ENCODE results near the gene HINT2. TPM values are rescaled to one million over a fixed set of nuclear protein-coding genes. Genes with fewer than 3 reads are reported as not detected.

HINT2 gene
- polyA plus RNA-seq, 1 donor: 29.7 TPM

GRCh38 chr9:35774907-35775635 lies 39.8 kb downstream of the HINT2 start:
- H3K9me3 ChIP-seq (ENCODE audit: control insufficient read depth, low read depth, low read length): no peaks in the 10 kb centered on the region
- H3K4me3 ChIP-seq (ENCODE audit: low read length): no peak overlapping the region
- H3K36me3 ChIP-seq (ENCODE audit: control insufficient read depth, insufficient read depth, low read length): no peaks in the 10 kb centered on the region
- peak overlapping the region; percentile 44 for H3K27ac ChIP-seq (ENCODE audit: low read length)
- H3K4me1 ChIP-seq (ENCODE audit: control insufficient read depth, insufficient read depth, low read length): peaks cover 28% of the 10 kb centered on the region
- peak in 1 of 2 donors; percentile 38 for DNase-seq
- WGBS (ENCODE audit: insufficient coverage, low lambda C conversion rate): 100% methylated on average over 1 of the region's 7 CpGs
- no peaks in the 10 kb centered on the region for H3K27me3 ChIP-seq (ENCODE audit: control insufficient read depth, insufficient read depth, low read length)

- 53% methylated on average over 2 of the region's 3 CpGs for WGBS (ENCODE audit: insufficient coverage, low lambda C conversion rate)
- peak overlapping the region; percentile 77 for H3K27ac ChIP-seq (ENCODE audit: low read length)
These were observed 42.9 kb downstream of the HINT2 start for GRCh38 chr9:35771943-35772342.

GRCh38 chr9:35771534-35771933 lies 43.3 kb downstream of the HINT2 start:
- H3K27ac ChIP-seq (ENCODE audit: low read length): peak overlapping the region; percentile 77
- H3K4me1 ChIP-seq (ENCODE audit: control insufficient read depth, insufficient read depth, low read length): peaks cover 28% of the 10 kb centered on the region
- WGBS (ENCODE audit: insufficient coverage, low lambda C conversion rate): 23% methylated on average over 1 of the region's 1 CpG
- no peaks in the 10 kb centered on the region for H3K36me3 ChIP-seq (ENCODE audit: control insufficient read depth, insufficient read depth, low read length)
- H3K4me3 ChIP-seq (ENCODE audit: low read length): no peak overlapping the region
- peak; percentile 20 to 59 for DNase-seq
- H3K27me3 ChIP-seq (ENCODE audit: control insufficient read depth, insufficient read depth, low read length): no peaks in the 10 kb centered on the region
- H3K9me3 ChIP-seq (ENCODE audit: control insufficient read depth, low read depth, low read length): no peaks in the 10 kb centered on the region

More at GRCh38 chr9:35771943-35772342, 42.9 kb downstream of the HINT2 start:
- Histone ChIP-seq H3K4me3 (ENCODE audit: low read length) (no peak overlapping the region), H3K36me3 (ENCODE audit: control insufficient read depth, insufficient read depth, low read length) (no peaks in the 10 kb centered on the region), H3K4me1 (ENCODE audit: control insufficient read depth, insufficient read depth, low read length) (peaks cover 28% of the 10 kb centered on the region), H3K9me3 (ENCODE audit: control insufficient read depth, low read depth, low read length) (no peaks in the 10 kb centered on the region), H3K27me3 (ENCODE audit: control insufficient read depth, insufficient read depth, low read length) (no peaks in the 10 kb centered on the region)
- peak; percentile 89 to 92 for DNase-seq

- Histone ChIP-seq H3K4me3 (ENCODE audit: low read length) (no peak overlapping the region), H3K4me1 (ENCODE audit: control insufficient read depth, insufficient read depth, low read length) (peaks cover 28% of the 10 kb centered on the region), H3K27me3 (ENCODE audit: control insufficient read depth, insufficient read depth, low read length) (no peaks in the 10 kb centered on the region), H3K9me3 (ENCODE audit: control insufficient read depth, low read depth, low read length) (no peaks in the 10 kb centered on the region), H3K36me3 (ENCODE audit: control insufficient read depth, insufficient read depth, low read length) (no peaks in the 10 kb centered on the region), H3K27ac (ENCODE audit: low read length) (peak overlapping the region; percentile 77)
- 20% methylated on average over 1 of the region's 4 CpGs for WGBS (ENCODE audit: insufficient coverage, low lambda C conversion rate)
- DNase-seq: no peak
These were observed 43.8 kb downstream of the HINT2 start for GRCh38 chr9:35771075-35771433.

- Histone ChIP-seq H3K27me3 (ENCODE audit: control insufficient read depth, insufficient read depth, low read length) (no peaks in the 10 kb centered on the region), H3K4me1 (ENCODE audit: control insufficient read depth, insufficient read depth, low read length) (peaks cover 23% of the 10 kb centered on the region), H3K36me3 (ENCODE audit: control insufficient read depth, insufficient read depth, low read length) (no peaks in the 10 kb centered on the region), H3K27ac (ENCODE audit: low read length) (no peak overlapping the region), H3K4me3 (ENCODE audit: low read length) (no peak overlapping the region), H3K9me3 (ENCODE audit: control insufficient read depth, low read depth, low read length) (no peaks in the 10 kb centered on the region)
- 100% methylated on average over 1 of the region's 1 CpG for WGBS (ENCODE audit: insufficient coverage, low lambda C conversion rate)
- DNase-seq: no peak
These were observed 45.1 kb downstream of the HINT2 start for GRCh38 chr9:35769763-35770162.

GRCh38 chr9:35767458-35767857 lies 47.4 kb downstream of the HINT2 start:
- H3K9me3 ChIP-seq (ENCODE audit: control insufficient read depth, low read depth, low read length): no peaks in the 10 kb centered on the region
- H3K4me1 ChIP-seq (ENCODE audit: control insufficient read depth, insufficient read depth, low read length): peaks cover 21% of the 10 kb centered on the region
- no CpG with 5 or more reads among the region's 1 CpG for WGBS (ENCODE audit: insufficient coverage, low lambda C conversion rate)
- no peak overlapping the region for H3K27ac ChIP-seq (ENCODE audit: low read length)
- H3K27me3 ChIP-seq (ENCODE audit: control insufficient read depth, insufficient read depth, low read length): no peaks in the 10 kb centered on the region
- DNase-seq: no peak
- H3K4me3 ChIP-seq (ENCODE audit: low read length): no peak overlapping the region
- no peaks in the 10 kb centered on the region for H3K36me3 ChIP-seq (ENCODE audit: control insufficient read depth, insufficient read depth, low read length)

- Histone ChIP-seq H3K36me3 (ENCODE audit: control insufficient read depth, insufficient read depth, low read length) (no peaks in the 10 kb centered on the region), H3K4me3 (ENCODE audit: low read length) (no peak overlapping the region), H3K27ac (ENCODE audit: low read length) (no peak overlapping the region), H3K27me3 (ENCODE audit: control insufficient read depth, insufficient read depth, low read length) (no peaks in the 10 kb centered on the region), H3K4me1 (ENCODE audit: control insufficient read depth, insufficient read depth, low read length) (peaks cover 16% of the 10 kb centered on the region), H3K9me3 (ENCODE audit: control insufficient read depth, low read depth, low read length) (no peaks in the 10 kb centered on the region)
- no CpG with 5 or more reads among the region's 2 CpGs for WGBS (ENCODE audit: insufficient coverage, low lambda C conversion rate)
- no peak for DNase-seq
These were observed 47.8 kb downstream of the HINT2 start for GRCh38 chr9:35766997-35767396.

GRCh38 chr9:35763803-35764202 lies 51.0 kb downstream of the HINT2 start:
- 100% methylated on average over 1 of the region's 1 CpG for WGBS (ENCODE audit: insufficient coverage, low lambda C conversion rate)
- Histone ChIP-seq H3K4me3 (ENCODE audit: low read length) (no peak overlapping the region), H3K36me3 (ENCODE audit: control insufficient read depth, insufficient read depth, low read length) (no peaks in the 10 kb centered on the region), H3K9me3 (ENCODE audit: control insufficient read depth, low read depth, low read length) (no peaks in the 10 kb centered on the region), H3K4me1 (ENCODE audit: control insufficient read depth, insufficient read depth, low read length) (peaks cover 6% of the 10 kb centered on the region), H3K27me3 (ENCODE audit: control insufficient read depth, insufficient read depth, low read length) (no peaks in the 10 kb centered on the region), H3K27ac (ENCODE audit: low read length) (no peak overlapping the region)
- no peak for DNase-seq

GRCh38 chr9:35763181-35763580 lies 51.7 kb downstream of the HINT2 start:
- no peak for DNase-seq
- peaks cover 13% of the 10 kb centered on the region for H3K4me1 ChIP-seq (ENCODE audit: control insufficient read depth, insufficient read depth, low read length)
- no peaks in the 10 kb centered on the region for H3K36me3 ChIP-seq (ENCODE audit: control insufficient read depth, insufficient read depth, low read length)
- 100% methylated on average over 1 of the region's 2 CpGs for whole genome bisulfite sequencing (ENCODE audit: insufficient coverage, low lambda C conversion rate)
- no peaks in the 10 kb centered on the region for H3K9me3 ChIP-seq (ENCODE audit: control insufficient read depth, low read depth, low read length)
- H3K4me3 ChIP-seq (ENCODE audit: low read length): no peak overlapping the region
- no peak overlapping the region for H3K27ac ChIP-seq (ENCODE audit: low read length)
- H3K27me3 ChIP-seq (ENCODE audit: control insufficient read depth, insufficient read depth, low read length): no peaks in the 10 kb centered on the region

All from large intestine (tissue), 3 donors.